Panc1 (cell line): ENCODE data around the gene MIA3.

Experiments used
- POLR2AphosphoS5 ChIP-seq: IDR thresholded peaks from 2 replicates; pipeline ENCODE4 v1.6.1; 2012; ENCODE audit warnings: mild to moderate bottlenecking, low read depth, low read length, moderate library complexity
- SIN3A ChIP-seq: IDR thresholded peaks from 2 replicates; pipeline ENCODE4 v1.6.1; 2012; ENCODE audit warnings: low read depth, mild to moderate bottlenecking, low read length, moderate library complexity, borderline replicate concordance; ENCODE audit not compliant: insufficient read depth
- TF ChIP-seq, protein P1 (sequence below): fragments of 450-650 bp; IDR thresholded peaks from 2 replicates; pipeline ENCODE4 v1.5.1; 2017; ENCODE audit warnings: mild to moderate bottlenecking

- TF ChIP-seq, protein P1, sequence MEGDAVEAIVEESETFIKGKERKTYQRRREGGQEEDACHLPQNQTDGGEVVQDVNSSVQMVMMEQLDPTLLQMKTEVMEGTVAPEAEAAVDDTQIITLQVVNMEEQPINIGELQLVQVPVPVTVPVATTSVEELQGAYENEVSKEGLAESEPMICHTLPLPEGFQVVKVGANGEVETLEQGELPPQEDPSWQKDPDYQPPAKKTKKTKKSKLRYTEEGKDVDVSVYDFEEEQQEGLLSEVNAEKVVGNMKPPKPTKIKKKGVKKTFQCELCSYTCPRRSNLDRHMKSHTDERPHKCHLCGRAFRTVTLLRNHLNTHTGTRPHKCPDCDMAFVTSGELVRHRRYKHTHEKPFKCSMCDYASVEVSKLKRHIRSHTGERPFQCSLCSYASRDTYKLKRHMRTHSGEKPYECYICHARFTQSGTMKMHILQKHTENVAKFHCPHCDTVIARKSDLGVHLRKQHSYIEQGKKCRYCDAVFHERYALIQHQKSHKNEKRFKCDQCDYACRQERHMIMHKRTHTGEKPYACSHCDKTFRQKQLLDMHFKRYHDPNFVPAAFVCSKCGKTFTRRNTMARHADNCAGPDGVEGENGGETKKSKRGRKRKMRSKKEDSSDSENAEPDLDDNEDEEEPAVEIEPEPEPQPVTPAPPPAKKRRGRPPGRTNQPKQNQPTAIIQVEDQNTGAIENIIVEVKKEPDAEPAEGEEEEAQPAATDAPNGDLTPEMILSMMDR, result no peak
- TF ChIP-seq SIN3A (no peak), POLR2AphosphoS5 (no peak)
Measured at GRCh38 chr1:222613627-222614026, 4.3 kb upstream of the MIA3 start.
